Stimulated activated CD8-positive, alpha-beta memory T cell treated with anti-CD3 and anti-CD28 coated beads, Interleukin-15, amount 100 ng/mL, for 4 hours (primary cell): ENCODE data around the gene TBC1D2B.

ENCODE experiments used
- DNase-seq, 2 donors: peaks; one replicate each; pipeline ENCODE4 v3.0.0-alpha.2; 2020; ENCODE audit warnings: low read depth in 2 of 2

The TBC1D2B gene

GRCh38 chr15:78077053-78077870 is at the start of gene TBC1D2B:
Gene TBC1D2B (minus strand): TSS chr15:78077711. CDS start chr15:78077652, 59 bp downstream.
- DNase-seq = peak in 1 of 2 donors; percentile 53

GRCh38 chr15:78125267-78125666 is 47.8 kb upstream of the TBC1D2B start:
- DNase-seq = no peak

- DNase-seq = no peak
Measured at GRCh38 chr15:78120523-78120922, 43.0 kb upstream of the TBC1D2B start.

GRCh38 chr15:78112551-78112950 is 35.0 kb upstream of the TBC1D2B start:
- no peak for DNase-seq

GRCh38 chr15:78111788-78112187 is 34.3 kb upstream of the TBC1D2B start:
- DNase-seq = no peak

GRCh38 chr15:78110916-78111475 is 33.5 kb upstream of the TBC1D2B start:
- no peak for DNase-seq

- DNase-seq = no peak
Measured at GRCh38 chr15:78110096-78110495, 32.6 kb upstream of the TBC1D2B start.

- DNase-seq = no peak
Measured at GRCh38 chr15:78109156-78109555, 31.6 kb upstream of the TBC1D2B start.

GRCh38 chr15:78108300-78109084 is 31.0 kb upstream of the TBC1D2B start:
- DNase-seq = peak; percentile 62 to 77

- DNase-seq = no peak
Measured at GRCh38 chr15:78107471-78107870, 30.0 kb upstream of the TBC1D2B start.

- DNase-seq = no peak
Measured at GRCh38 chr15:78105476-78106241, 28.1 kb upstream of the TBC1D2B start.

GRCh38 chr15:78104566-78105475 is 27.3 kb upstream of the TBC1D2B start:
- no peak for DNase-seq

- no peak for DNase-seq
Measured at GRCh38 chr15:78104119-78104479, 26.6 kb upstream of the TBC1D2B start.

GRCh38 chr15:78103406-78104118 is 26.1 kb upstream of the TBC1D2B start:
- peak; percentile 21 to 23 for DNase-seq

GRCh38 chr15:78102741-78103140 is 25.2 kb upstream of the TBC1D2B start:
- no peak for DNase-seq

- no peak for DNase-seq
Measured at GRCh38 chr15:78102211-78102610, 24.7 kb upstream of the TBC1D2B start.

- DNase-seq = no peak
Measured at GRCh38 chr15:78101423-78102105, 24.1 kb upstream of the TBC1D2B start.

- no peak for DNase-seq
Measured at GRCh38 chr15:78100886-78101285, 23.4 kb upstream of the TBC1D2B start.

GRCh38 chr15:78098131-78098755 is 20.7 kb upstream of the TBC1D2B start:
- no peak for DNase-seq
